Muscle of leg (tissue), 16 donors: ENCODE results near the gene BTNL2. TPM values are rescaled to one million over a fixed set of nuclear protein-coding genes. Genes with fewer than 3 reads are reported as not detected.

Source experiments
- DNase-seq: peaks from one replicate; pipeline ENCODE4 v3.0.0; 2013
- H3K27ac ChIP-seq: one replicate; pipeline ENCODE4 v1.5.1; 2013; ENCODE audit warnings: mild to moderate bottlenecking, low read length, control low read depth
- H3K27me3 ChIP-seq: one replicate; pipeline ENCODE4 v1.6.1; 2013; ENCODE audit warnings: low read length; ENCODE audit not compliant: control insufficient read depth, insufficient read depth
- H3K36me3 ChIP-seq: one replicate; pipeline ENCODE4 v1.6.1; 2013; ENCODE audit warnings: low read length; ENCODE audit not compliant: control insufficient read depth, insufficient read depth
- H3K4me1 ChIP-seq: one replicate; pipeline ENCODE4 v1.6.1; 2013; ENCODE audit warnings: low read length; ENCODE audit not compliant: control insufficient read depth, insufficient read depth
- H3K4me3 ChIP-seq: one replicate; pipeline ENCODE4 v1.5.1; 2013; ENCODE audit warnings: low read length, control low read depth
- H3K9me3 ChIP-seq: replicated peaks from 2 replicates; pipeline ENCODE4 v1.6.1; 2013; ENCODE audit warnings: low read depth, low read length; ENCODE audit not compliant: control insufficient read depth
- WGBS: methylation state at CpG from one replicate; pipeline ENCODE4 v1.1.5; 2013; ENCODE audit warnings: missing lambda C conversion rate; ENCODE audit not compliant: insufficient coverage; 5-methylcytosine and 5-hydroxymethylcytosine counted together
- long read RNA-seq, 11 donors: transcript quantifications; one replicate each; lab custom pipeline, GENCODE V29; 2026
- polyA plus RNA-seq, 8 donors: library from polyadenylated mRNA; unstranded; fragments of 120-200 nt; gene quantifications; one replicate each; pipeline versions ENCODE4 v1.2.1 to v1.2.3, GENCODE V29; 2013; ENCODE audit warnings: inconsistent platforms in 1 of 8, low replicate concordance in 1 of 8; ENCODE audit not compliant: insufficient read length in 8 of 8, insufficient read depth in 1 of 8
- total RNA-seq: library from RNA; stranded (reverse); fragments of 120-200 nt; gene quantifications from one replicate; pipeline ENCODE4 v1.2.4, GENCODE V29; 2013

Gene BTNL2
- total RNA-seq (not detected), polyA plus RNA-seq (under 1 TPM; 0.14 to 0.70 (median 0.42) TPM)
- long read RNA-seq, donor 1, result 0 reads
- long read RNA-seq, donor 2, result 0 reads
- long read RNA-seq, donor 3, result 0 reads
- long read RNA-seq, donor 4, result 0 reads
- long read RNA-seq, donor 5, result 0 reads
- long read RNA-seq, donor 6, result 0 reads
- long read RNA-seq, donor 7, result 0 reads
- long read RNA-seq, donor 8, result 0 reads
- long read RNA-seq, donor 9, result 0 reads
- long read RNA-seq, donor 10, result 0 reads
- long read RNA-seq, donor 11, result 0 reads

DNA sequence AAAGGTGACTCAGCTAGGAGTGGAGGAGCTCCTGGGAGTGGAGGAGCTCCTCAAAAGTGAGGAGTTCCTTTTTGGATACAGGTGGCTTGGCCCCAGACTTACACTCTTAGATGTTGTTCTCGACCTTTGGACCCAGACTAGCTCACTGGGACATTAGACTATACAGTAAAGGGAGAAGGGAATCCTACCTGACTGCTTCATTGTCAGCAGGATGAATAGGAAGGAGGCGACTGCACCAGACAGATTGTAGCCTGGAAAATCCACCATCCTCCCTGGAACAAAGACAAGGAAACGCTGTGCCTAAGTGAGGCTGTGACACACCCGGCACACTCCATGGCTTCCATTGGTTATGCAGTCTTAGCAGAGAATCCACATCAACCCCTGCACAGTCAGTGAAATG, at the start of gene BTNL2:
Gene BTNL2, minus strand, starts transcription at position 325 of the 400 bp plus-strand sequence. Its CDS starts 58 bp downstream, at position 267.
- no peaks in the 10 kb centered on the region for H3K9me3 ChIP-seq
- no peak for DNase-seq
- H3K27me3 ChIP-seq, result peaks cover 28% of the 10 kb centered on the region
- H3K4me1 ChIP-seq, result no peaks in the 10 kb centered on the region
- H3K27ac ChIP-seq, result no peak within 1 kb of the TSS
- H3K4me3 ChIP-seq, result no peak within 1 kb of the TSS
- 43% methylated on average over 2 of the region's 4 CpGs for WGBS
- H3K36me3 ChIP-seq, result no peaks in the 10 kb centered on the region

- H3K27me3 ChIP-seq, result peaks cover 2% of the 10 kb centered on the region
- 83% methylated on average over 1 of the region's 3 CpGs for WGBS
- no peaks in the 10 kb centered on the region for H3K36me3 ChIP-seq
- H3K27ac ChIP-seq, result no peak overlapping the region
- no peaks in the 10 kb centered on the region for H3K4me1 ChIP-seq
- no peak for DNase-seq
- H3K4me3 ChIP-seq, result no peak overlapping the region
- H3K9me3 ChIP-seq, result peaks cover 2% of the 10 kb centered on the region
Measured at GRCh38 chr6:32449088-32449736, 42.2 kb upstream of the BTNL2 start.

DNA sequence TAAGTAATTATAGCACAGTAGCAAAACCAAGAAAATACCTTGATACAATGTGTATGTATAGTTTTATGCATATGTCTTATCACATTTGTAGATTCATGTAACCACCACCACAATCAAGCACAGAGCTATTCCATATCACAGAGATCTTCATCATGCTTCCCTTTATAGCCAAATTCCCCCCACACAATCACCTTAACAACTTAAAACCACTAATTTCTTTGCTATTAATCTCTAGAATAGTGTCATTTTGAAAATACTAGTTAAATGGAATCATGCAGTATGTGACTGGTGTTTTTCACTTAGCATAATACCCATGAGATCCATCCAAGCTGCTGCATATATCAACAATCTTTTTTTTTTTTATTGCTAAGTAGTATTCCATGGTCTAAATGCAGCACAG, 41.0 kb upstream of the BTNL2 start:
- Histone ChIP-seq H3K4me1 (no peaks in the 10 kb centered on the region), H3K27me3 (peaks cover 5% of the 10 kb centered on the region), H3K4me3 (no peak overlapping the region), H3K27ac (no peak overlapping the region), H3K36me3 (no peaks in the 10 kb centered on the region), H3K9me3 (no peaks in the 10 kb centered on the region)
- DNase-seq, result no peak

GRCh38 chr6:32445321-32445854, 38.4 kb upstream of the BTNL2 start:
- peaks cover 5% of the 10 kb centered on the region for H3K27me3 ChIP-seq
- WGBS, result no CpG with 5 or more reads among the region's 3 CpGs
- no peaks in the 10 kb centered on the region for H3K9me3 ChIP-seq
- DNase-seq, result no peak
- H3K27ac ChIP-seq, result no peak overlapping the region
- H3K36me3 ChIP-seq, result no peaks in the 10 kb centered on the region
- H3K4me3 ChIP-seq, result no peak overlapping the region
- no peaks in the 10 kb centered on the region for H3K4me1 ChIP-seq

DNA sequence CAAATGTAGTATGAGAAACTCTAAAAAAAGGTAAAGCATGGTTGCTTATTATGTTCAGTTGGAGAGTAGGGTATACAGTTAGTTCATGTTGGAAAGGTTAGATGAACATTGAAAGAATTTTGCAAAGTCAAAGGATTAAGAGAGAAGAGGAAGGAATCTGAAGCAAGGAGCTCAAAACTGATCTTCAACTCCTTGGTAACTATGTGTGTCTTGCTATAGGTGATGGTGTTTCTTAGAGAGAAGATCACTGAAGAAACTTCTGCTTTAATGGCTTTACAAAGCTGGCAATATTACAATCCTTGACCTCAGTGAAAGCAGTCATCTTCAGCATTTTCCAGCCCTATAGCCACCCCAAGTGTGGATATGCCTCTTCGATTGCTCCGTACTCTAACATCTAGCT, 37.5 kb upstream of the BTNL2 start:
- Histone ChIP-seq H3K4me1 (no peaks in the 10 kb centered on the region), H3K27ac (no peak overlapping the region), H3K9me3 (no peaks in the 10 kb centered on the region), H3K27me3 (peaks cover 5% of the 10 kb centered on the region), H3K36me3 (no peaks in the 10 kb centered on the region), H3K4me3 (no peak overlapping the region)
- WGBS, result 94% methylated on average over 2 of the region's 2 CpGs
- no peak for DNase-seq

GRCh38 chr6:32442977-32443552, 36.1 kb upstream of the BTNL2 start:
- peaks cover 5% of the 10 kb centered on the region for H3K27me3 ChIP-seq
- no peaks in the 10 kb centered on the region for H3K4me1 ChIP-seq
- no peak overlapping the region for H3K4me3 ChIP-seq
- DNase-seq, result no peak
- no peaks in the 10 kb centered on the region for H3K9me3 ChIP-seq
- H3K36me3 ChIP-seq, result no peaks in the 10 kb centered on the region
- 86% methylated on average over 4 of the region's 8 CpGs for WGBS
- H3K27ac ChIP-seq, result no peak overlapping the region

DNA sequence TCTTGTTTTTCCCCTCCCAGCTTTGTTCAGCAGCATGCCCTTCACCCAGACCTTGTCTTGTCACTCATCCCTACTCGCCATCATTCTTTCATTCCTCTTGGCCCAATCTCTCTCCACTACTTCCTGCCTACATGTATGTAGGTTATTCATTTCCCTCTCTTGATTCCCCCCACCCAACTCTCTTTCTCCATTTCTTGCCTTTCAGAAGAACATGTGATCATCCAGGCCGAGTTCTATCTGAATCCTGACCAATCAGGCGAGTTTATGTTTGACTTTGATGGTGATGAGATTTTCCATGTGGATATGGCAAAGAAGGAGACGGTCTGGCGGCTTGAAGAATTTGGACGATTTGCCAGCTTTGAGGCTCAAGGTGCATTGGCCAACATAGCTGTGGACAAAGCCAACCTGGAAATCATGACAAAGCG, 35.3 kb upstream of the BTNL2 start:
- H3K9me3 ChIP-seq, result no peaks in the 10 kb centered on the region
- H3K4me3 ChIP-seq, result no peak overlapping the region
- no peaks in the 10 kb centered on the region for H3K36me3 ChIP-seq
- peaks cover 5% of the 10 kb centered on the region for H3K27me3 ChIP-seq
- DNase-seq, result no peak
- no peak overlapping the region for H3K27ac ChIP-seq
- 84% methylated on average over 4 of the region's 7 CpGs for WGBS
- H3K4me1 ChIP-seq, result no peaks in the 10 kb centered on the region

DNA sequence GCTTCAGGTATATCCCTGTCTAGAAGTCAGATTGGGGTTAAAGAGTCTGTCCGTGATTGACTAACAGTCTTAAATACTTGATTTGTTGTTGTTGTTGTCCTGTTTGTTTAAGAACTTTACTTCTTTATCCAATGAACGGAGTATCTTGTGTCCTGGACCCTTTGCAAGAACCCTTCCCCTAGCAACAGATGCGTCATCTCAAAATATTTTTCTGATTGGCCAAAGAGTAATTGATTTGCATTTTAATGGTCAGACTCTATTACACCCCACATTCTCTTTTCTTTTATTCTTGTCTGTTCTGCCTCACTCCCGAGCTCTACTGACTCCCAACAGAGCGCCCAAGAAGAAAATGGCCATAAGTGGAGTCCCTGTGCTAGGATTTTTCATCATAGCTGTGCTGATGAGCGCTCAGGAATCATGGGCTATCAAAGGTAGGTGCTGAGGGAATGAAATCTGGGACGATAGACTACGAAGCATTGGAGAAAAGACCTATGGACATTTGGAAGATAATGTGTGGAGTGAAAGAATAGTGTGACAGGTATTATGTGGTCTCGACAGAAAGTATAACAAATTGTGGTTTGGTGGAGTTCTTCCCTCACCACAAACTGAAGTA, 32.7 kb upstream of the BTNL2 start, which contains the start of gene HLA-DRA:
Gene HLA-DRA, plus strand, starts transcription at position 286 of the 613 bp plus-strand sequence. Its CDS starts 64 bp downstream, at position 350.
- 62% methylated on average over 5 of the region's 9 CpGs for WGBS
- H3K36me3 ChIP-seq, result no peaks in the 10 kb centered on the region
- H3K4me1 ChIP-seq, result no peaks in the 10 kb centered on the region
- H3K4me3 ChIP-seq, result peak within 1 kb of the TSS; percentile 38
- H3K27ac ChIP-seq, result peak within 1 kb of the TSS; percentile 57
- no peaks in the 10 kb centered on the region for H3K9me3 ChIP-seq
- peaks cover 3% of the 10 kb centered on the region for H3K27me3 ChIP-seq
- peak; percentile 73 for DNase-seq

DNA sequence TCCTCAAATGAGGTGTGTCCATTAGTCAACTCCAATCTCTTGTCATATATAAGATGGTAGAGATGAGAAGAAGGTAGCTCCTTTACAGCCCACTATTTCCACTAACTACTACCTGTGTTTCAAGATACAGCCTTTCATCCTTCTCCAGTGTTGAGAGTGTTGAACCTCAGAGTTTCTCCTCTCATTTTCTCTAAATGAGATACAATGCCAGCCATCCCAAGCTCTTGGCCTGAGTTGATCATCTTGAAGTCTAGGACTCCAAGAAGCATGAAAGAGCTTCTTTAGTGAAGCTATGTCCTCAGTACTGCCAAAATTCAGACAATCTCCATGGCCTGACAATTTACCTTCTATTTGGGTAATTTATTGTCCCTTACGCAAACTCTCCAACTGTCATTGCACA, 32.2 kb upstream of the BTNL2 start:
- H3K4me3 ChIP-seq, result no peak overlapping the region
- no peaks in the 10 kb centered on the region for H3K4me1 ChIP-seq
- no CpG with 5 or more reads among the region's 1 CpG for WGBS
- H3K9me3 ChIP-seq, result no peaks in the 10 kb centered on the region
- H3K36me3 ChIP-seq, result no peaks in the 10 kb centered on the region
- no peak overlapping the region for H3K27ac ChIP-seq
- DNase-seq, result no peak
- H3K27me3 ChIP-seq, result peaks cover 3% of the 10 kb centered on the region
